ENCODE data around the gene TREML2.
"Not testable (repeated sequence)": the region's sequence is repeated elsewhere in the genome, so short reads cannot be mapped to it uniquely, and the experiment has no call there.

DNA sequence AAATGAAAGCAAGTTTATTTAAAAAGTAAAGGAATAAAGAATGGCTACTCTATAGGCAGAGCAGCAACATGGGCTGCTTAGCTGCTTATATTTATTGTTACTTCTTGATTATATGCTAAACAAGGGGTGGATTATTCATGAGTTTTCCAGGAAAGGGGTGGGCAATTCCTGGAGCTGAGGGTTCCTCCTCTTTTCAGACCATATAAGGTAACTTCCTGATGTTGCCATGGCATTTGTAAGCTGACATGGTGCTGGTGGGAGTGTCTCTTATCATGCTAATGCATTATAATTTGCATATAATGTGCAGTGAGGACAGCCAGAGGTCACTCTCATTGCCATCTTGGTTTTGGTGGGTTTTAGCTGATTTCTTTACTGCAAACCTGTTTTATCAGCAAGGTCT lies 11.9 kb downstream of the TREML2 start:
- TF ChIP-seq, protein P1, sequence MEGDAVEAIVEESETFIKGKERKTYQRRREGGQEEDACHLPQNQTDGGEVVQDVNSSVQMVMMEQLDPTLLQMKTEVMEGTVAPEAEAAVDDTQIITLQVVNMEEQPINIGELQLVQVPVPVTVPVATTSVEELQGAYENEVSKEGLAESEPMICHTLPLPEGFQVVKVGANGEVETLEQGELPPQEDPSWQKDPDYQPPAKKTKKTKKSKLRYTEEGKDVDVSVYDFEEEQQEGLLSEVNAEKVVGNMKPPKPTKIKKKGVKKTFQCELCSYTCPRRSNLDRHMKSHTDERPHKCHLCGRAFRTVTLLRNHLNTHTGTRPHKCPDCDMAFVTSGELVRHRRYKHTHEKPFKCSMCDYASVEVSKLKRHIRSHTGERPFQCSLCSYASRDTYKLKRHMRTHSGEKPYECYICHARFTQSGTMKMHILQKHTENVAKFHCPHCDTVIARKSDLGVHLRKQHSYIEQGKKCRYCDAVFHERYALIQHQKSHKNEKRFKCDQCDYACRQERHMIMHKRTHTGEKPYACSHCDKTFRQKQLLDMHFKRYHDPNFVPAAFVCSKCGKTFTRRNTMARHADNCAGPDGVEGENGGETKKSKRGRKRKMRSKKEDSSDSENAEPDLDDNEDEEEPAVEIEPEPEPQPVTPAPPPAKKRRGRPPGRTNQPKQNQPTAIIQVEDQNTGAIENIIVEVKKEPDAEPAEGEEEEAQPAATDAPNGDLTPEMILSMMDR (IDR thresholded peaks at IDR 0.05) = not testable (repeated sequence)
- not testable (repeated sequence) for TF ChIP-seq POLR2A (IDR thresholded peaks at IDR 0.05)
